K562 (cell line): ENCODE data around the gene CCDC138. TPM values are rescaled to one million over a fixed set of nuclear protein-coding genes. Genes with fewer than 3 reads are reported as not detected.

Experiments used
- ARID3A ChIP-seq: IDR thresholded peaks from 2 replicates; pipeline ENCODE4 v1.6.1; 2012; ENCODE audit warnings: low read depth, low read length, improper control_type of control experiment, borderline replicate concordance
- ASH1L ChIP-seq: fragments of 450-650 bp; IDR thresholded peaks from 2 replicates; pipeline ENCODE4 v1.6.1; 2018; ENCODE audit warnings: borderline replicate concordance, mild to moderate bottlenecking, low read depth; ENCODE audit not compliant: partially characterized antibody
- BACH1 ChIP-seq: fragments of 200-800 bp; sonication (Bioruptor generic); IDR thresholded peaks from 2 replicates; pipeline ENCODE4 v1.6.1; 2016; ENCODE audit warnings: missing genetic modification characterization, missing compliant biosample characterization
- CBX3 ChIP-seq, 2 experiments: IDR thresholded peaks; 1 replicate in 1 of 2; 2 replicates in 1 of 2; pipeline ENCODE4 v1.6.1; 2012; ENCODE audit warnings: inconsistent platforms in 2 of 2, low read length in 2 of 2, borderline replicate concordance in 1 of 2, control low read depth in 1 of 2
- CTCFL ChIP-seq: IDR thresholded peaks from 2 replicates; pipeline ENCODE4 v1.6.1; 2011; ENCODE audit warnings: borderline replicate concordance, low read depth, mild to moderate bottlenecking, moderate library complexity, low read length; ENCODE audit not compliant: insufficient read depth, poor library complexity, severe bottlenecking
- ELF4 ChIP-seq: fragments of 450-650 bp; formaldehyde crosslinking; IDR thresholded peaks from 2 replicates; pipeline ENCODE4 v1.4.0; 2022; ENCODE audit warnings: missing genetic modification characterization
- HDAC2 ChIP-seq: fragments of 450-650 bp; IDR thresholded peaks from 2 replicates; pipeline ENCODE4 v1.6.1; 2016; ENCODE audit warnings: mild to moderate bottlenecking
- PCBP1 ChIP-seq: fragments of 200-400 bp; formaldehyde crosslinking; IDR thresholded peaks from 2 replicates; pipeline ENCODE4 v1.6.1; 2018; ENCODE audit warnings: mild to moderate bottlenecking, low read depth, low read length; ENCODE audit not compliant: poor library complexity, severe bottlenecking
- PTTG1 ChIP-seq: fragments of 450-650 bp; IDR thresholded peaks from 2 replicates; pipeline ENCODE4 v1.6.1; 2016; ENCODE audit warnings: low read depth, mild to moderate bottlenecking, missing genetic modification characterization, missing compliant biosample characterization
- RBM39 ChIP-seq: fragments of 200-400 bp; formaldehyde crosslinking; optimal IDR thresholded peaks from 2 replicates; pipeline ENCODE3; 2018; ENCODE audit warnings: low read depth, low read length
- SNIP1 ChIP-seq: fragments of 450-650 bp; IDR thresholded peaks from 2 replicates; pipeline ENCODE4 v1.7.1; 2017; ENCODE audit warnings: low read depth, mild to moderate bottlenecking
- SRSF9 ChIP-seq: fragments of 200-400 bp; formaldehyde crosslinking; IDR thresholded peaks from 2 replicates; pipeline ENCODE4 v1.6.1; 2017; ENCODE audit warnings: low read depth, low read length, borderline replicate concordance
- STAT5A ChIP-seq: IDR thresholded peaks from 2 replicates; pipeline ENCODE4 v1.6.1; 2012; ENCODE audit warnings: low read length, inconsistent platforms, borderline replicate concordance
- THAP12 ChIP-seq: fragments of 250-450 bp; sonication (Bioruptor Pico); IDR thresholded peaks from 2 replicates; pipeline ENCODE4 v1.9.0; 2021; ENCODE audit warnings: mild to moderate bottlenecking, inconsistent platforms
- ZBTB33 ChIP-seq: sonication (generic); formaldehyde crosslinking; IDR thresholded peaks from 2 replicates; pipeline ENCODE4 v1.8.1; 2023; ENCODE audit warnings: mild to moderate bottlenecking, missing genetic modification reagents
- ZNF561 ChIP-seq: fragments of 450-650 bp; formaldehyde crosslinking; conservative IDR thresholded peaks from 2 replicates; pipeline ENCODE4 v1.4.0; 2020; ENCODE audit warnings: mild to moderate bottlenecking, moderate library complexity
- ZNF586 ChIP-seq: fragments of 450-650 bp; formaldehyde crosslinking; conservative IDR thresholded peaks from 2 replicates; pipeline ENCODE4 v1.4.0; 2020; ENCODE audit warnings: mild to moderate bottlenecking, moderate library complexity
- ZNF764 ChIP-seq: fragments of 250-450 bp; sonication (Bioruptor Pico); IDR thresholded peaks from 2 replicates; pipeline ENCODE4 v1.4.0; 2020; ENCODE audit warnings: low read depth, mild to moderate bottlenecking, moderate library complexity
- ZNF780A ChIP-seq: fragments of 250-450 bp; sonication (Bioruptor Pico); IDR thresholded peaks from 2 replicates; pipeline ENCODE4 v1.5.0; 2021; ENCODE audit warnings: mild to moderate bottlenecking
- polyA plus RNA-seq, 8 experiments: library from polyadenylated mRNA; depleted of rRNA in 4 of 8; stranded (reverse) in 5 of 8; unstranded in 3 of 8; fragments of >200 nt; fragmentation: Nextera tagmentation in 2 of 8; fragmentation: Illumina TruSeq in 1 of 8; extraction: Ambion mirVana in 2 of 8; extraction: Trizol in 1 of 8; gene quantifications; 2 replicates each; pipeline versions ENCODE4 v1.2.1 to v1.2.3, GENCODE V29; 2011 to 2014; ENCODE audit warnings: inconsistent platforms in 1 of 8, missing spikeins in 1 of 8
- total RNA-seq, 7 experiments: library from RNA; depleted of rRNA in 6 of 7; stranded (reverse); fragments of >200 nt in 6 of 7; fragmentation: Illumina TruSeq in 2 of 7; extraction: Trizol in 2 of 7; gene quantifications; 2 replicates each; pipeline versions ENCODE4 v1.2.1 to v1.2.3, GENCODE V29; 2011 to 2021; ENCODE audit warnings: low replicate concordance in 1 of 7

Gene CCDC138
- total and polyA plus RNA-seq, 9 of the 15 experiments (the other 6 are each of a cell fraction or from before 2014, with no cell fraction given): 17.5 to 44.6 (median 26.7) TPM

- no peak for TF ChIP-seq CTCFL
- TF ChIP-seq ELF4 (CRISPR knock-in tag): no peak
- peak; percentile 72; the same call in 1 of the 2 replicates for TF ChIP-seq THAP12
- TF ChIP-seq ZNF780A (CRISPR knock-in tag): no peak
- no peak for TF ChIP-seq PTTG1 (tag)
- no peak for TF ChIP-seq SRSF9
- no peak for TF ChIP-seq RBM39
- TF ChIP-seq STAT5A: no peak
- 0 out of 2 replicates have a peak, but pooled peaks have one; percentile 54 for TF ChIP-seq HDAC2
- no peak for TF ChIP-seq BACH1
- no peak for TF ChIP-seq ARID3A
- TF ChIP-seq ASH1L: no peak
- no peak for TF ChIP-seq ZBTB33 (CRISPR knock-in tag)
- TF ChIP-seq ZNF586: no peak
- no peak for TF ChIP-seq ZNF561 (CRISPR knock-in tag)
- TF ChIP-seq CBX3 (IDR thresholded peaks at IDR 0.05; ENCODE audit: borderline replicate concordance in 1 of 2, low read length in 2 of 2): no peak
- no peak for TF ChIP-seq ZNF764 (CRISPR knock-in tag)
- no peak for TF ChIP-seq PCBP1
- no peak for TF ChIP-seq SNIP1
These were observed at the start of gene CCDC138 (continued) for GRCh38 chr2:108786354-108787215.
